HepG2 (cell line): ENCODE measurements around the gene EFCAB11. TPM values are rescaled to one million over a fixed set of nuclear protein-coding genes. Genes with fewer than 3 reads are reported as not detected.
A peak's percentile ranks its signal among the peaks of the same experiment; 100 is the strongest.

Source experiments
- ASH2L ChIP-seq: fragments of 300-600, 200-600 bp; sonication (generic); IDR thresholded peaks from 2 replicates; pipeline ENCODE4 v1.7.0; 2017; ENCODE audit warnings: low read depth, mild to moderate bottlenecking, moderate library complexity, mixed read lengths, low read length; ENCODE audit not compliant: insufficient read length
- BHLHE40 ChIP-seq: IDR thresholded peaks from 2 replicates; pipeline ENCODE4 v1.6.1; 2011; ENCODE audit warnings: low read length, improper control_type of control experiment
- CC2D1A ChIP-seq: sonication (generic); formaldehyde crosslinking; IDR thresholded peaks from 2 replicates; pipeline ENCODE4 v1.8.1; 2023; ENCODE audit warnings: mild to moderate bottlenecking, missing genetic modification reagents
- FOSL1 ChIP-seq: sonication (generic); formaldehyde crosslinking; IDR thresholded peaks from 2 replicates; pipeline ENCODE4 v1.9.0; 2021; ENCODE audit warnings: missing genetic modification reagents, borderline replicate concordance
- FOXA1 ChIP-seq, 2 experiments: fragments of 450-650 bp in 1 of 2; sonication (generic) in 1 of 2; formaldehyde crosslinking in 1 of 2; IDR thresholded peaks; 2 replicates each; pipeline versions ENCODE4 v1.4.0 to v1.6.1; 2016 to 2020; ENCODE audit warnings: missing genetic modification reagents in 1 of 2
- GPN1 ChIP-seq: sonication (generic); formaldehyde crosslinking; IDR thresholded peaks from 2 replicates; pipeline ENCODE4 v1.5.1; 2020; ENCODE audit warnings: missing genetic modification reagents, borderline replicate concordance
- MAFG ChIP-seq: sonication (generic); formaldehyde crosslinking; IDR thresholded peaks from 2 replicates; pipeline ENCODE4 v1.5.1; 2020; ENCODE audit warnings: mild to moderate bottlenecking, missing genetic modification reagents
- MEIS2 ChIP-seq: sonication (generic); formaldehyde crosslinking; IDR thresholded peaks from 2 replicates; pipeline ENCODE4 v1.9.0; 2021; ENCODE audit warnings: mild to moderate bottlenecking, missing genetic modification reagents
- PRPF4 ChIP-seq: fragments of 200-400 bp; formaldehyde crosslinking; IDR thresholded peaks from 2 replicates; pipeline ENCODE4 v1.6.1; 2016; ENCODE audit warnings: low read length, low read depth; ENCODE audit not compliant: poor library complexity, severe bottlenecking
- SKI ChIP-seq: fragments of 450-650 bp; IDR thresholded peaks from one replicate; pipeline ENCODE4 v1.6.1; 2018; ENCODE audit warnings: mild to moderate bottlenecking; ENCODE audit not compliant: partially characterized antibody
- ZMYM3 ChIP-seq: sonication (generic); formaldehyde crosslinking; IDR thresholded peaks from 2 replicates; pipeline ENCODE4 v1.5.1; 2020; ENCODE audit warnings: mild to moderate bottlenecking, missing genetic modification reagents
- ZNF264 ChIP-seq: sonication (generic); formaldehyde crosslinking; IDR thresholded peaks from 2 replicates; pipeline ENCODE4 v1.4.0; 2020; ENCODE audit warnings: missing genetic modification reagents
- ZNF292 ChIP-seq: sonication (generic); formaldehyde crosslinking; IDR thresholded peaks from 2 replicates; pipeline ENCODE4 v1.8.1; 2022; ENCODE audit warnings: mild to moderate bottlenecking, low read depth, missing genetic modification reagents, borderline replicate concordance
- ZNF605 ChIP-seq: sonication (generic); formaldehyde crosslinking; IDR thresholded peaks from 2 replicates; pipeline ENCODE4 v1.8.0; 2022; ENCODE audit warnings: mild to moderate bottlenecking, missing genetic modification reagents
- ZNF761 ChIP-seq: sonication (generic); formaldehyde crosslinking; conservative IDR thresholded peaks from 2 replicates; pipeline ENCODE4 v1.4.0; 2020; ENCODE audit warnings: mild to moderate bottlenecking, missing genetic modification reagents
- ZSCAN29 ChIP-seq: sonication (generic); formaldehyde crosslinking; conservative IDR thresholded peaks from 2 replicates; pipeline ENCODE4 v1.4.0; 2020; ENCODE audit warnings: mild to moderate bottlenecking, missing genetic modification reagents
- polyA plus RNA-seq, 8 experiments: library from polyadenylated mRNA; depleted of rRNA in 3 of 8; stranded (reverse) in 7 of 8; unstranded in 1 of 8; fragments of >200 nt; fragmentation: Illumina TruSeq in 4 of 8; extraction: Trizol in 4 of 8; gene quantifications; 2 replicates each; pipeline versions ENCODE4 v1.2.1 to v1.2.3, GENCODE V29; 2011 to 2016; ENCODE audit warnings: low read depth in 4 of 8, missing spikeins in 1 of 8, mixed read lengths in 1 of 8; ENCODE audit not compliant: insufficient read depth in 1 of 8
- total RNA-seq, 5 experiments: library from RNA; depleted of rRNA; stranded (reverse); fragments of >200 nt; fragmentation: Illumina TruSeq; extraction: Trizol; gene quantifications; 2 replicates each; pipeline ENCODE4 v1.2.3, GENCODE V29; 2016; ENCODE audit warnings: low read depth in 1 of 5
- TF ChIP-seq, protein P1 (sequence below): sonication (generic); formaldehyde crosslinking; IDR thresholded peaks from 2 replicates; pipeline ENCODE4 v1.9.0; 2022; ENCODE audit warnings: missing genetic modification reagents, mild to moderate bottlenecking, borderline replicate concordance
- TF ChIP-seq, protein P2 (sequence below): sonication (generic); formaldehyde crosslinking; IDR thresholded peaks from 2 replicates; pipeline ENCODE4 v1.4.0; 2020; ENCODE audit warnings: mild to moderate bottlenecking, low read depth, missing genetic modification reagents
- TF ChIP-seq, protein P3 (sequence below): sonication (generic); formaldehyde crosslinking; IDR thresholded peaks from 2 replicates; pipeline ENCODE4 v1.4.0; 2020; ENCODE audit warnings: missing genetic modification reagents, mild to moderate bottlenecking, borderline replicate concordance
- TF ChIP-seq, protein P4 (sequence below): sonication (generic); formaldehyde crosslinking; IDR thresholded peaks from 2 replicates; pipeline ENCODE4 v1.4.0; 2020; ENCODE audit warnings: missing genetic modification reagents, borderline replicate concordance
- TF ChIP-seq, protein P5 (sequence below): sonication (generic); formaldehyde crosslinking; IDR thresholded peaks from 2 replicates; pipeline ENCODE4 v1.4.0; 2020; ENCODE audit warnings: missing genetic modification reagents

The EFCAB11 gene
- total and polyA plus RNA-seq, 2 of the 13 experiments (the other 11 are each of a cell fraction or from before 2014, with no cell fraction given): 8.2 to 31.5 TPM

DNA sequence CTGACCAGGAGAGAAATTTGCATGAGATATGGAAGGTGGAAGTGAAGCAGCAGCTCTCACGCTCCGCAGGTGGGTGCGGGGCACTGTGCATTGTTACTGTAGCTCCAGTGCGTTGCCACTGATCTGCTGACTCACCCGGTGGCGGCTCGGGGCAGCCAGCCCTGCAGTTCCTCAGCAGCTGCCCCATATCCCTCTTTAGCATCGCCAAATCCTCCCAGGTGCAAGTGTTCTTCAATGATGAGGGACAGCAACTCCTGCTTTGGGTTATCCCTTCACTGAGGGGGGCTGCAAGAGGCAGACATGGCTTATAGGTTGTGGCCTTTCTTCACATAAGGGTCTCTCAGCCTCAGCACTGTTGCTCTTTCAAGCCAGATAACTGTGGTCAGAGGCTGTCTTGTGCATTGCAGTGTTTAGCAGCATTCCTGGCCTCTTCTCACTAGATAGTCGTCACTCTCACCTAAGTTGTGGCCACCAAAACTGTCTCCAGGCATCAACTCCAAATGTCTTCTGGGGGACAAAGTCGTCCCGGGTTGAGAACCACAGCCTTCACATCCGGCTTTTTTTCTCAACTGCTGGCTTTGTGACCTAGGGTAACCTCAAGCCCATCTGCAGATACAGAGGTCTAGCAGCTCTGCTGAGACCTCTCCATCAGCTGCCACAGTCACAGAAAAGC lies 180.8 kb downstream of the EFCAB11 start (continued):
- TF ChIP-seq, protein P1, sequence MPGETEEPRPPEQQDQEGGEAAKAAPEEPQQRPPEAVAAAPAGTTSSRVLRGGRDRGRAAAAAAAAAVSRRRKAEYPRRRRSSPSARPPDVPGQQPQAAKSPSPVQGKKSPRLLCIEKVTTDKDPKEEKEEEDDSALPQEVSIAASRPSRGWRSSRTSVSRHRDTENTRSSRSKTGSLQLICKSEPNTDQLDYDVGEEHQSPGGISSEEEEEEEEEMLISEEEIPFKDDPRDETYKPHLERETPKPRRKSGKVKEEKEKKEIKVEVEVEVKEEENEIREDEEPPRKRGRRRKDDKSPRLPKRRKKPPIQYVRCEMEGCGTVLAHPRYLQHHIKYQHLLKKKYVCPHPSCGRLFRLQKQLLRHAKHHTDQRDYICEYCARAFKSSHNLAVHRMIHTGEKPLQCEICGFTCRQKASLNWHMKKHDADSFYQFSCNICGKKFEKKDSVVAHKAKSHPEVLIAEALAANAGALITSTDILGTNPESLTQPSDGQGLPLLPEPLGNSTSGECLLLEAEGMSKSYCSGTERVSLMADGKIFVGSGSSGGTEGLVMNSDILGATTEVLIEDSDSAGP (CRISPR knock-in tag): peak; percentile 37; the same call in 1 of the 2 replicates
- TF ChIP-seq ZMYM3 (CRISPR knock-in tag) (peak; percentile 34; the same call in 1 of the 2 replicates), MEIS2 (0 out of 2 replicates have a peak, but pooled peaks have one; percentile 38), ZNF264 (peak; percentile 55; the same call in 1 of the 2 replicates), CC2D1A (CRISPR knock-in tag) (no peak), ZNF292 (CRISPR knock-in tag) (peak; percentile 94), SKI (no peak), GPN1 (CRISPR knock-in tag) (no peak), ZNF605 (CRISPR knock-in tag) (peak; percentile 66; the same call in 1 of the 2 replicates), FOSL1 (CRISPR knock-in tag) (peak; percentile 62), BHLHE40 (0 out of 2 replicates have a peak, but pooled peaks have one; percentile 8), ZNF761 (CRISPR knock-in tag) (peak; percentile 69; the same call in 1 of the 2 replicates), ZSCAN29 (0 out of 2 replicates have a peak, but pooled peaks have one; percentile 64), FOXA1 (IDR thresholded peaks at IDR 0.05) (no peak), FOXA1 (CRISPR knock-in tag; IDR thresholded peaks at IDR 0.05) (peak; percentile 29; the same call in 1 of the 2 replicates), ASH2L (peak; percentile 56), PRPF4 (peak; percentile 30), MAFG (CRISPR knock-in tag) (peak; percentile 23; the same call in 1 of the 2 replicates)
- TF ChIP-seq, protein P2, sequence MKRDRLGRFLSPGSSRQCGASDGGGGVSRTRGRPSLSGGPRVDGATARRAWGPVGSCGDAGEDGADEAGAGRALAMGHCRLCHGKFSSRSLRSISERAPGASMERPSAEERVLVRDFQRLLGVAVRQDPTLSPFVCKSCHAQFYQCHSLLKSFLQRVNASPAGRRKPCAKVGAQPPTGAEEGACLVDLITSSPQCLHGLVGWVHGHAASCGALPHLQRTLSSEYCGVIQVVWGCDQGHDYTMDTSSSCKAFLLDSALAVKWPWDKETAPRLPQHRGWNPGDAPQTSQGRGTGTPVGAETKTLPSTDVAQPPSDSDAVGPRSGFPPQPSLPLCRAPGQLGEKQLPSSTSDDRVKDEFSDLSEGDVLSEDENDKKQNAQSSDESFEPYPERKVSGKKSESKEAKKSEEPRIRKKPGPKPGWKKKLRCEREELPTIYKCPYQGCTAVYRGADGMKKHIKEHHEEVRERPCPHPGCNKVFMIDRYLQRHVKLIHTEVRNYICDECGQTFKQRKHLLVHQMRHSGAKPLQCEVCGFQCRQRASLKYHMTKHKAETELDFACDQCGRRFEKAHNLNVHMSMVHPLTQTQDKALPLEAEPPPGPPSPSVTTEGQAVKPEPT: 0 out of 2 replicates have a peak, but pooled peaks have one; percentile 77
- TF ChIP-seq, protein P3, sequence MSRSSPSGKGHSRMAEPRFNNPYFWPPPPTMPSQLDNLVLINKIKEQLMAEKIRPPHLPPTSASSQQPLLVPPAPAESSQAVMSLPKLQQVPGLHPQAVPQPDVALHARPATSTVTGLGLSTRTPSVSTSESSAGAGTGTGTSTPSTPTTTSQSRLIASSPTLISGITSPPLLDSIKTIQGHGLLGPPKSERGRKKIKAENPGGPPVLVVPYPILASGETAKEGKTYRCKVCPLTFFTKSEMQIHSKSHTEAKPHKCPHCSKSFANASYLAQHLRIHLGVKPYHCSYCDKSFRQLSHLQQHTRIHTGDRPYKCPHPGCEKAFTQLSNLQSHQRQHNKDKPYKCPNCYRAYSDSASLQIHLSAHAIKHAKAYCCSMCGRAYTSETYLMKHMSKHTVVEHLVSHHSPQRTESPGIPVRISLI: peak; percentile 60; the same call in 1 of the 2 replicates
- TF ChIP-seq, protein P4, sequence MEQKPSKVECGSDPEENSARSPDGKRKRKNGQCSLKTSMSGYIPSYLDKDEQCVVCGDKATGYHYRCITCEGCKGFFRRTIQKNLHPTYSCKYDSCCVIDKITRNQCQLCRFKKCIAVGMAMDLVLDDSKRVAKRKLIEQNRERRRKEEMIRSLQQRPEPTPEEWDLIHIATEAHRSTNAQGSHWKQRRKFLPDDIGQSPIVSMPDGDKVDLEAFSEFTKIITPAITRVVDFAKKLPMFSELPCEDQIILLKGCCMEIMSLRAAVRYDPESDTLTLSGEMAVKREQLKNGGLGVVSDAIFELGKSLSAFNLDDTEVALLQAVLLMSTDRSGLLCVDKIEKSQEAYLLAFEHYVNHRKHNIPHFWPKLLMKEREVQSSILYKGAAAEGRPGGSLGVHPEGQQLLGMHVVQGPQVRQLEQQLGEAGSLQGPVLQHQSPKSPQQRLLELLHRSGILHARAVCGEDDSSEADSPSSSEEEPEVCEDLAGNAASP (CRISPR knock-in tag): 0 out of 2 replicates have a peak, but pooled peaks have one; percentile 64
- TF ChIP-seq, protein P5, sequence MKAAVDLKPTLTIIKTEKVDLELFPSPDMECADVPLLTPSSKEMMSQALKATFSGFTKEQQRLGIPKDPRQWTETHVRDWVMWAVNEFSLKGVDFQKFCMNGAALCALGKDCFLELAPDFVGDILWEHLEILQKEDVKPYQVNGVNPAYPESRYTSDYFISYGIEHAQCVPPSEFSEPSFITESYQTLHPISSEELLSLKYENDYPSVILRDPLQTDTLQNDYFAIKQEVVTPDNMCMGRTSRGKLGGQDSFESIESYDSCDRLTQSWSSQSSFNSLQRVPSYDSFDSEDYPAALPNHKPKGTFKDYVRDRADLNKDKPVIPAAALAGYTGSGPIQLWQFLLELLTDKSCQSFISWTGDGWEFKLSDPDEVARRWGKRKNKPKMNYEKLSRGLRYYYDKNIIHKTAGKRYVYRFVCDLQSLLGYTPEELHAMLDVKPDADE (CRISPR knock-in tag): no peak
